ENCODE results near the gene SCYGR4. TPM values are rescaled to one million over a fixed set of nuclear protein-coding genes. Genes with fewer than 3 reads are reported as not detected.
A peak's percentile ranks its signal among the peaks of the same experiment; 100 is the strongest.
"Not testable (repeated sequence)": the region's sequence is repeated elsewhere in the genome, so short reads cannot be mapped to it uniquely, and the experiment has no call there.

SCYGR4 gene, protein sequence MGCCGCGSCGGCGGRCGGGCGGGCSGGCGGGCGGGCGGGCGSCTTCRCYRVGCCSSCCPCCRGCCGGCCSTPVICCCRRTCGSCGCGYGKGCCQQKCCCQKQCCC
- total RNA-seq (2014; rRNA removed; shearing (Covaris generic)), result not detected in 2 replicates

GRCh38 chr2:227617316-227618230 lies at the start of gene SCYGR4:
SCYGR4 (plus strand) TSS chr2:227617498; CDS start chr2:227617498, 0 bp downstream.
- no peak within 1 kb of the TSS for H3K4me3 ChIP-seq (ENCODE audit: insufficient read depth, low read depth, low read length)
- no peaks in the 10 kb centered on the region for H3K36me3 ChIP-seq (replicated peaks; ENCODE audit: control insufficient read depth, insufficient read depth, low read length)
- H3K27me3 ChIP-seq (ENCODE audit: control insufficient read depth, insufficient read depth, low read length), result no peaks in the 10 kb centered on the region
- no peak for DNase-seq

DNA sequence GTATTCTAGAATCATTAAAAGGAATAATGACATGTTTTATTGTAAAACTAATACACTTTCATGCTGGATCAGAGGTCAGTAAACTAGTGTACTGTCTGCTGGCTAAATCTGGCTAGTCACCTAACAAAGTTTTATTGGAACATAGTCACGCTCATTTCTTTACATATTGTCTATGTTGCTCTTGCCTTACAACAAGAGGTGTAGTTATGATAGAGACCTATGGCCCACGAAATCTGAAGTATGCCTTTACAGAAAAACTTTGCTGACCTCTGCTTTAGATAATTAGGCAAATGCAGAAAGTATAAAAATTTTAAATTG lies 48.5 kb upstream of the SCYGR4 start:
- Histone ChIP-seq H3K36me3 (replicated peaks; ENCODE audit: control insufficient read depth, insufficient read depth, low read length) (no peaks in the 10 kb centered on the region), H3K27me3 (ENCODE audit: control insufficient read depth, insufficient read depth, low read length) (no peaks in the 10 kb centered on the region), H3K4me3 (ENCODE audit: insufficient read depth, low read depth, low read length) (no peak overlapping the region)
- DNase-seq, result no peak

GRCh38 chr2:227570615-227571014 lies 46.7 kb upstream of the SCYGR4 start:
- Histone ChIP-seq H3K27me3 (ENCODE audit: control insufficient read depth, insufficient read depth, low read length) (no peaks in the 10 kb centered on the region), H3K4me3 (ENCODE audit: insufficient read depth, low read depth, low read length) (no peak overlapping the region), H3K36me3 (replicated peaks; ENCODE audit: control insufficient read depth, insufficient read depth, low read length) (no peaks in the 10 kb centered on the region)
- no peak for DNase-seq

- Histone ChIP-seq H3K4me3 (ENCODE audit: insufficient read depth, low read depth, low read length) (no peak overlapping the region), H3K36me3 (replicated peaks; ENCODE audit: control insufficient read depth, insufficient read depth, low read length) (no peaks in the 10 kb centered on the region), H3K27me3 (ENCODE audit: control insufficient read depth, insufficient read depth, low read length) (no peaks in the 10 kb centered on the region)
- no peak for DNase-seq
Observed at GRCh38 chr2:227576110-227576509, 41.2 kb upstream of the SCYGR4 start.

DNA sequence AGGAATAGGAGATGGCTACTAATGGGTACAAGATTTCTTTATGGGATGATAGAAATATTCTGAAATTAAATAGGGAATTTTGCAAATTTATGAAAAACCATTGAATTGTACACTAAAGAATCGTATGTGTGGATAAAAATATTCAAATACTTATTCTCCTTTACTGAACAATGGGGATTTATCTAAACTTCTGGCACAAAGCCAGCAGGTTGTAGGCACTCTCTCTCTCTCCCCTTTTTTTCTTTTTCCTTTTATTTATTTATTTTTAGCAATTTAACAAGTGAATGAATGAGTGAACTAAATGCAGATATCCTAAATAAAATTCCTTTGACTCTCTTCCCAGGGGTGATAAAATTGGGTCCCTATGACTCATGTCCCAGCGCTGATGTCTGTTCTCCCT lies 40.5 kb upstream of the SCYGR4 start:
- no peak for DNase-seq
- Histone ChIP-seq H3K36me3 (replicated peaks; ENCODE audit: control insufficient read depth, insufficient read depth, low read length) (no peaks in the 10 kb centered on the region), H3K27me3 (ENCODE audit: control insufficient read depth, insufficient read depth, low read length) (no peaks in the 10 kb centered on the region), H3K4me3 (ENCODE audit: insufficient read depth, low read depth, low read length) (no peak overlapping the region)

DNA sequence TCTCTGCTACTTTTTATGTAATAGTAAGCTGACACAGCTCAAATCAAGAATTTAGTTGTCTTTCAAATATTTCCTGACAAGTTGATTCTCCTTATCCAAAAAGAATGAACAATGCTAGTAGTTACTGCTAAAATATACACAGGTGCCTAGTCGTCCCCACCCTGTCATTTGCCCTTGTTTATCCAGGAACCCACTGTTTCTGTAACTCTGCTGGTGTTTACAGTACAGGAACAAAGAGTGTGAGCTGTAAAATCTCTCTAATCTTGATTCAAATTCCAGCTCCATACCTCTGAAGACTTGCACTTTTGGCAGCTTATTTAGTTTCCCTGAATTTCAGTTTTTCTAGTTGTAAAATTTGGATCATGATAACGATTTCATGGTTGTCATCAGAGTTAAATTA lies 39.7 kb upstream of the SCYGR4 start:
- no peaks in the 10 kb centered on the region for H3K36me3 ChIP-seq (replicated peaks; ENCODE audit: control insufficient read depth, insufficient read depth, low read length)
- DNase-seq, result no peak
- no peak overlapping the region for H3K4me3 ChIP-seq (ENCODE audit: insufficient read depth, low read depth, low read length)
- H3K27me3 ChIP-seq (ENCODE audit: control insufficient read depth, insufficient read depth, low read length), result no peaks in the 10 kb centered on the region

- Histone ChIP-seq H3K36me3 (replicated peaks; ENCODE audit: control insufficient read depth, insufficient read depth, low read length) (no peaks in the 10 kb centered on the region), H3K4me3 (ENCODE audit: insufficient read depth, low read depth, low read length) (no peak overlapping the region), H3K27me3 (ENCODE audit: control insufficient read depth, insufficient read depth, low read length) (no peaks in the 10 kb centered on the region)
- DNase-seq, result no peak
Observed at GRCh38 chr2:227578642-227579041, 38.7 kb upstream of the SCYGR4 start.

GRCh38 chr2:227579791-227580190 lies 37.5 kb upstream of the SCYGR4 start:
- no peaks in the 10 kb centered on the region for H3K36me3 ChIP-seq (replicated peaks; ENCODE audit: control insufficient read depth, insufficient read depth, low read length)
- H3K27me3 ChIP-seq (ENCODE audit: control insufficient read depth, insufficient read depth, low read length), result no peaks in the 10 kb centered on the region
- H3K4me3 ChIP-seq (ENCODE audit: insufficient read depth, low read depth, low read length), result no peak overlapping the region
- DNase-seq, result no peak

- Histone ChIP-seq H3K4me3 (ENCODE audit: insufficient read depth, low read depth, low read length) (no peak overlapping the region), H3K36me3 (replicated peaks; ENCODE audit: control insufficient read depth, insufficient read depth, low read length) (no peaks in the 10 kb centered on the region), H3K27me3 (ENCODE audit: control insufficient read depth, insufficient read depth, low read length) (no peaks in the 10 kb centered on the region)
- DNase-seq, result no peak
Observed at GRCh38 chr2:227582369-227582768, 34.9 kb upstream of the SCYGR4 start.

DNA sequence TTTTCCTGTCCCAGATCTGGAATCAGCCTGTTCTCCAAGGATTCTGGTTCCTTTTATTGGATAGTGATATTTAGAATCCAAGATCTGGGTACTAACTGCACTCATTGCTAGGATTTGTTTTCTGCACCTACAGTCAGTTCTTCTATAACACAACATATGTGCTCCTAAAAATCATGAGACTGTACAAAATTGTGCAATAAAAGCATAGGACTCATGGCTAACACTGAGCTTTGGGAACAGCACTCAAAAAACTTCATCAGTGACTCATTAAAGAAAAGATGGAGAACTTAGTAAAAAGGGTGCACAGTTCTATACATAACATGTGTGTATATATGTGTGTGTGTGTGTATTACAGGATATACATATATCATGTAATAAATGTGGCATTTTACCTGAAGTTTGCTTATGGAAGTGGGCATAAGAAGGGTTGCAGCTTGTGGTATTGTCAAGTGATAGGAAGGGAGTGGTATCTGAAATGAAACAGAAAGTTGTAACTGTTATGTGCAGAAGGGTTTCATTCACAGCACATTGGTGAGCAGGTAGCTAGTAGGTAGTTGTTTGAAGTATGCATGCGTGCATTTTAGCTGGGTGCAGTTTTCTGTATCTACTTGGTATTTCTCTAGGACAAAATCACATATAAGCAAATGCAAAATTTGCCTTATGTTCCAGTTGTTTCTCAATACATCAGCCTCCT lies 24.5 kb upstream of the SCYGR4 start:
- no peak for DNase-seq
- H3K36me3 ChIP-seq (replicated peaks; ENCODE audit: control insufficient read depth, insufficient read depth, low read length), result no peaks in the 10 kb centered on the region
- H3K27me3 ChIP-seq (ENCODE audit: control insufficient read depth, insufficient read depth, low read length), result no peaks in the 10 kb centered on the region
- no peak overlapping the region for H3K4me3 ChIP-seq (ENCODE audit: insufficient read depth, low read depth, low read length)

GRCh38 chr2:227595797-227596196 lies 21.5 kb upstream of the SCYGR4 start:
- Histone ChIP-seq H3K27me3 (ENCODE audit: control insufficient read depth, insufficient read depth, low read length) (no peaks in the 10 kb centered on the region), H3K4me3 (ENCODE audit: insufficient read depth, low read depth, low read length) (no peak overlapping the region), H3K36me3 (replicated peaks; ENCODE audit: control insufficient read depth, insufficient read depth, low read length) (no peaks in the 10 kb centered on the region)
- peak; percentile 51 for DNase-seq

- DNase-seq, result no peak
- Histone ChIP-seq H3K4me3 (ENCODE audit: insufficient read depth, low read depth, low read length) (no peak overlapping the region), H3K27me3 (ENCODE audit: control insufficient read depth, insufficient read depth, low read length) (no peaks in the 10 kb centered on the region), H3K36me3 (replicated peaks; ENCODE audit: control insufficient read depth, insufficient read depth, low read length) (no peaks in the 10 kb centered on the region)
Observed at GRCh38 chr2:227597036-227597435, 20.3 kb upstream of the SCYGR4 start.

- H3K27me3 ChIP-seq (ENCODE audit: control insufficient read depth, insufficient read depth, low read length), result no peaks in the 10 kb centered on the region
- peak; percentile 42 for DNase-seq
- H3K36me3 ChIP-seq (replicated peaks; ENCODE audit: control insufficient read depth, insufficient read depth, low read length), result no peaks in the 10 kb centered on the region
- H3K4me3 ChIP-seq (ENCODE audit: insufficient read depth, low read depth, low read length), result no peak overlapping the region
Observed at GRCh38 chr2:227597998-227598397, 19.3 kb upstream of the SCYGR4 start.

DNA sequence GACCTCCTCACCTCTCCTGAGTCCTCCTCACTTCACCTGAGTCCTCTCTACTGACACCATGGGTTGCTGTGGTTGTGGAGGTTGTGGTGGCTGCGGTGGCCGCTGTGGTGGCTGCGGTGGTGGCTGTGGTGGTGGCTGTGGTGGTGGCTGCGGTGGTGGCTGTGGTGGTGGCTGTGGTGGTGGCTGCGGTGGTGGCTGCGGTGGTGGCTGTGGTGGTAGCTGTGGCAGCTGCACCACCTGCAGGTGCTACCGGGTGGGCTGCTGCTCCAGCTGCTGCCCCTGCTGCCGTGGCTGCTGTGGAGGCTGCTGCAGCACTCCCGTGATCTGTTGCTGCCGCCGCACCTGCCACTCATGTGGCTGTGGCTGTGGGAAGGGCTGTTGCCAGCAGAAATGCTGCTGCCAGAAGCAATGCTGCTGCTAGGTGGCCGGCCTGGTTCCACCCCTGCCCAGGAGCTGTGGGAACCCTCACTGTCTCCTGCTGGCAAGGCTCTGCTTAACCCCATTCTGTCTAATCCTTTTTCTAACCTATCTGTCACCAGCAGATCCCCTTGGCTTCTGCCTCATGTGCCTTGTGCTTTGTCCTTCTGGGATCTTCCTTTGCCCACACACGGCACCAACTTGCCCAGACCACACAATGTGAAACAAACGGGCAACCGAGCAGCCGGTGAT lies 18.3 kb upstream of the SCYGR4 start, which contains the start of gene SCYGR2:
TSS of gene SCYGR2 (plus strand) at position 59 of the 669 bp plus-strand sequence. CDS start at position 59, 0 bp downstream.
- not testable (repeated sequence) for DNase-seq; H3K27me3 ChIP-seq (ENCODE audit: control insufficient read depth, insufficient read depth, low read length); H3K4me3 ChIP-seq (ENCODE audit: insufficient read depth, low read depth, low read length); H3K36me3 ChIP-seq (replicated peaks; ENCODE audit: control insufficient read depth, insufficient read depth, low read length)
